Small intestine (tissue), 7 donors: ENCODE data around the gene ST6GAL1. TPM values are rescaled to one million over a fixed set of nuclear protein-coding genes. Genes with fewer than 3 reads are reported as not detected.

Experiments used
- DNase-seq, 2 donors: peaks; one replicate each; pipeline versions ENCODE4 v3.0.0 to v3.0.0-alpha.2; 2013
- FAIRE-seq: peaks from 2 replicates; lab custom pipeline; 2012; peaks lifted over from hg19 to GRCh38; lab: Jason Lieb, UNC
- H3K27ac ChIP-seq, 3 donors: one replicate each; pipeline ENCODE4 v1.5.1; 2013; ENCODE audit warnings: low read length in 2 of 3, mild to moderate bottlenecking in 2 of 3, control low read depth in 1 of 3, inconsistent platforms in 1 of 3, low read depth in 1 of 3, moderate library complexity in 1 of 3
- H3K27me3 ChIP-seq, 3 donors: one replicate each; pipeline ENCODE4 v1.6.1; 2013; ENCODE audit warnings: low read length in 3 of 3, inconsistent platforms in 1 of 3; ENCODE audit not compliant: control insufficient read depth in 3 of 3, insufficient read depth in 3 of 3
- H3K36me3 ChIP-seq, 3 donors: one replicate each; pipeline ENCODE4 v1.6.1; 2013; ENCODE audit warnings: low read length in 3 of 3, inconsistent platforms in 1 of 3, low read depth in 1 of 3, mild to moderate bottlenecking in 1 of 3, moderate library complexity in 1 of 3; ENCODE audit not compliant: control insufficient read depth in 3 of 3, insufficient read depth in 2 of 3
- H3K4me1 ChIP-seq, 3 donors: one replicate each; pipeline ENCODE4 v1.6.1; 2013; ENCODE audit warnings: low read length in 2 of 3, inconsistent platforms in 1 of 3, low read depth in 1 of 3, mild to moderate bottlenecking in 1 of 3, moderate library complexity in 1 of 3; ENCODE audit not compliant: control insufficient read depth in 3 of 3, insufficient read depth in 2 of 3
- H3K4me3 ChIP-seq, 3 donors: one replicate each; pipeline ENCODE4 v1.5.1; 2013; ENCODE audit warnings: low read length in 3 of 3, control low read depth in 1 of 3, inconsistent platforms in 1 of 3, low read depth in 1 of 3, mild to moderate bottlenecking in 1 of 3, moderate library complexity in 1 of 3
- H3K9me3 ChIP-seq, 2 donors: one replicate each; pipeline ENCODE4 v1.6.1; 2013; ENCODE audit warnings: low read depth in 1 of 2, low read length in 1 of 2; ENCODE audit not compliant: control insufficient read depth in 2 of 2, insufficient read depth in 1 of 2
- WGBS, 3 donors: extraction: QIAGEN DNeasy Blood & Tissue Kit; methylation state at CpG; one replicate each; pipeline ENCODE4 v1.1.7; 2013; 5-methylcytosine and 5-hydroxymethylcytosine counted together
- polyA plus RNA-seq, 4 donors: library from polyadenylated mRNA; stranded (reverse) in 3 of 4; unstranded in 1 of 4; fragments of 200-250 nt in 3 of 4; fragments of 120-200 nt in 1 of 4; gene quantifications; one replicate each; pipeline versions ENCODE4 v1.2.1 to v1.2.3, GENCODE V29; 2013
- donor health status: healthy with polysubstance abuse.
- donor health status: control.
- donor health status: control.
- donor health status: Bipolar disorder and iron deficiency.
- donor health status: healthy.

Gene ST6GAL1
- polyA plus RNA-seq, 4 donors: 0.45 to 219 (median 11.0) TPM

DNA sequence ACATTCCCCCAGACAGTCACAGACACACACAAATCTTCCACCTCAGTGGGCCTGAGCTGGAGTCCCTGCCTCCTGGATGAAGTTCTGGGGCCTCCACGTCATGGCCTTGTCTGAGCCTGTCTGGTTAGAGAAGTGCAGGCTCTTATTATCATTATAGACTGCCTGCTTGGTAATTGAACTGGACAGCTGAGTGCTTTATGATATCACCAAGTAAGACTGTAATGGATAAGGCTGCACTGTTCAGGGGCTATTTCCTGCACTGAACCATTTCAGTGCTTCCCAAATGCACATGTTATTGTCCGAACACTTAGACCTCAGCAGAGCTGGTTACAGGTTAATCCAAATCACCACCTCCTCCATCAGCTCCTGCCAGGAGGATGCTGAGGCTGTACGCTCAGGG lies 8.7 kb upstream of the ST6GAL1 start:
- WGBS, 3 donors: 76 to 85% (median 77%) methylated on average over 3 of the region's 3 CpGs
- H3K27me3 ChIP-seq: no peaks in the 10 kb centered on the region
- peaks cover 0 to 28% (median 0%) of the 10 kb centered on the region in 3 donors for H3K4me1 ChIP-seq
- H3K27ac ChIP-seq: no peak overlapping the region
- DNase-seq (peak in 1 of 2 donors; percentile 28), FAIRE-seq (no peak)
- H3K4me3 ChIP-seq: no peak overlapping the region
- H3K9me3 ChIP-seq: no peaks in the 10 kb centered on the region
- no peaks in the 10 kb centered on the region for H3K36me3 ChIP-seq

DNA sequence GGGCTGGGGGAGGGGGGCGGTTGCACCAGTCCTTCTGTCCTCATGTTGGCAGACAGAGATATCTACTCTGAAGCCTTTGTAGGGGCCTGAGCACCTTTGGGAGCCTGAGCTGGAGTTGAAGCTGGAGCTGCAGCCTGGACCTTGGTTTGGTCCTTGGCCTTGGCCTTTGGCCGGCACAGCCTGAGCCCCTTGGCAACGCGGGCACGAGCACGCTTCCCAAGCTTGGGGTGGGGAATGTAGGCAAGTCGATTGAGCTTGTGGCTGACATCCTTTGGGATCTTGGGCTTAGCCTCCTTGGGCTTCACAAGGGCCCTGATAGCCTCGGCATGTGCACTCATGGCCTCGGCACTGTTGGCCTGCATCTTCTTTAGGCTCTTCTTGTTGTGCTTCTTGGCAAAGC lies 8.1 kb upstream of the ST6GAL1 start:
- FAIRE-seq (no peak), DNase-seq (no peak)
- H3K4me1 ChIP-seq: peaks cover 0 to 28% (median 0%) of the 10 kb centered on the region in 3 donors
- 90 to 91% (median 91%) methylated on average over 9 of the region's 9 CpGs for WGBS, 3 donors
- H3K9me3 ChIP-seq: no peaks in the 10 kb centered on the region
- no peak overlapping the region for H3K27ac ChIP-seq
- H3K36me3 ChIP-seq: no peaks in the 10 kb centered on the region
- H3K27me3 ChIP-seq: no peaks in the 10 kb centered on the region
- H3K4me3 ChIP-seq: no peak overlapping the region

GRCh38 chr3:186922790-186923189 lies 7.5 kb upstream of the ST6GAL1 start:
- FAIRE-seq: no peak
- 30 to 62% (median 47%) methylated on average over 5 of the region's 5 CpGs for WGBS, 3 donors

DNA sequence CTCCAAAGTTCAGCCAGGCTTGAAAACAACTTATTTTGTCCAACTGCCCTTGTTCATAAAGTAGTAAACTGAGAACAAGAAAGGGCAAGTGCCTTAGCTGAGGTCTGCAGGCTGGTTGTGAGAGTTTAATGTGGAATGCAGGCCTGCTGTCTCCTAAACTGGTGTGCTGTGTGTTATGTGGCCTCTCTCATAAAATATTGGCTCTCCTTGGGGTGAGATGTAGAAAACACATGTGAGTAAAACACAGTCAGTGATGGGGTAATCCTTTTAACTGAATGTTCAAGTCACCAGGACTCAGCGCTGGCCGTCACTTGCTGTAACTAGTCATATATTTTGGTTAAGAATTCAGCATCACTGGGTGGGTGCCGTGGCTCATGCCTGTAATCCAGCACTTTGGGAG lies 7.1 kb upstream of the ST6GAL1 start:
- DNase-seq (no peak), FAIRE-seq (no peak)
- Histone ChIP-seq H3K27me3 (no peaks in the 10 kb centered on the region), H3K4me3 (no peak overlapping the region), H3K36me3 (no peaks in the 10 kb centered on the region), H3K4me1 (peaks cover 0 to 28% (median 0%) of the 10 kb centered on the region in 3 donors), H3K9me3 (no peaks in the 10 kb centered on the region), H3K27ac (no peak overlapping the region)
- WGBS, 3 donors: 90 to 93% (median 91%) methylated on average over 3 of the region's 3 CpGs

More at GRCh38 chr3:186922790-186923189, 7.5 kb upstream of the ST6GAL1 start:
- Histone ChIP-seq H3K27me3 (no peaks in the 10 kb centered on the region), H3K36me3 (no peaks in the 10 kb centered on the region), H3K4me1 (peaks cover 0 to 28% (median 0%) of the 10 kb centered on the region in 3 donors), H3K9me3 (no peaks in the 10 kb centered on the region), H3K4me3 (no peak overlapping the region), H3K27ac (no peak overlapping the region)
- DNase-seq: no peak

- Histone ChIP-seq H3K27ac (no peak overlapping the region), H3K4me3 (no peak overlapping the region), H3K36me3 (no peaks in the 10 kb centered on the region), H3K27me3 (no peaks in the 10 kb centered on the region), H3K9me3 (no peaks in the 10 kb centered on the region), H3K4me1 (peaks cover 0 to 24% (median 0%) of the 10 kb centered on the region in 3 donors)
- no peak for DNase-seq
- FAIRE-seq: no peak
- 79 to 94% (median 89%) methylated on average over 1 of the region's 1 CpG for WGBS, 3 donors
Measured at GRCh38 chr3:186925826-186926225, 4.5 kb upstream of the ST6GAL1 start.

DNA sequence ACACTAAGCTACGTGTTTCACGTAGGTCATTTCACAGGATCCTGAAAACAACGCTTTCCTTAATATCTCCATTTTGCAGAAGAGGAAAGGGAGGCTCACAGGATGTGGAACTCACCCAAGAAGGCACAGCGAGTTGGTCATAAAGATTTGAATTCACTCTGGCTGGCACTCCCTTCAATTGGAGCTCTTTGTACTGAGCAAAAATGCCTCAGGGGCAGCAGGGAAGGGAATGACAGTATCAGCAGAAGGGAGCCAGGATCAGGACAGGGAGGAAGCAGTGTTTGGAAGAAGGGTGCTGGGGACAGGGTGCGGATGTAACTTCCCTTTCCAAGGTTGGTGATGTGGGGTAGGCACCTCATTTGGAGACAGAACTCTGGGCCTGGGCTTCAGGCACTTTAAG lies 1.1 kb upstream of the ST6GAL1 start:
- WGBS, 3 donors: 76 to 85% (median 82%) methylated on average over 5 of the region's 5 CpGs
- FAIRE-seq: no peak

DNA sequence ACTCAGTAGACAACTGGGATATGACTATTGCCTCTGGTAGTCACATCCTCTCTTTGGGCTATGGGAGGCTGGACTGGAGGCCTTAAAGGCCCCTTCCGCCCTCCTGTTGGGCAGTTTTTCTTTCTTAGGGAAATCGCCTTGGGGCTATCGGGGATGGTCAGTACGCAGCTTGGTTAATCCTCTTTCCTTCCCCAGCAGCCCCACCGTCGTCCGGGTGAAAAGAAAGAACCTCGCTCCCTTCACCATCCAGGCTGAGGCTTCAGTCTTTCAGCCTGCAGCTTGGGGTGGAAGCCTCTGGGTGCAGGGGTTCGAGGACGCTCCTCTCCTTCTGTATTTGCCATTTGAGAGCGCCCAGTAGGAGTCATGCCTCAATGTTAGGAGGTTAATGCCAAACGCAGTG lies 641 bp upstream of the ST6GAL1 start:
- Histone ChIP-seq H3K27me3 (no peaks in the 10 kb centered on the region), H3K4me1 (peaks cover 0 to 12% (median 0%) of the 10 kb centered on the region in 3 donors), H3K9me3 (no peaks in the 10 kb centered on the region), H3K36me3 (peaks cover 0 to 5% (median 0%) of the 10 kb centered on the region in 3 donors), H3K27ac (no peak overlapping the region), H3K4me3 (peak overlapping the region in 2 of 3 donors; percentile 66 to 76)
- FAIRE-seq: no peak
- no peak for DNase-seq
- WGBS, 3 donors: 77 to 81% (median 79%) methylated on average over 11 to 12 of the region's 12 CpGs

More for the DNA sequence above, 1.1 kb upstream of the ST6GAL1 start:
- Histone ChIP-seq H3K27me3 (no peaks in the 10 kb centered on the region), H3K9me3 (no peaks in the 10 kb centered on the region), H3K4me3 (no peak overlapping the region), H3K4me1 (peaks cover 0 to 12% (median 0%) of the 10 kb centered on the region in 3 donors), H3K36me3 (peaks cover 0 to 3% (median 0%) of the 10 kb centered on the region in 3 donors), H3K27ac (no peak overlapping the region)
- DNase-seq: no peak

GRCh38 chr3:186930641-186931531 lies 560 bp downstream of the ST6GAL1 start:
- no peak for FAIRE-seq
- Histone ChIP-seq H3K4me1 (peaks cover 0 to 12% (median 0%) of the 10 kb centered on the region in 3 donors), H3K27me3 (no peaks in the 10 kb centered on the region), H3K4me3 (peak overlapping the region; percentile 66 to 88 (median 76)), H3K36me3 (peaks cover 0 to 5% (median 0%) of the 10 kb centered on the region in 3 donors), H3K9me3 (no peaks in the 10 kb centered on the region), H3K27ac (peak overlapping the region; percentile 39 to 85 (median 43))
- WGBS, 3 donors: 0% methylated on average over 56 to 76 of the region's 76 CpGs
- peak; percentile 21 to 76 for DNase-seq
